GM18511 (cell line): ENCODE results near the gene TRIM43B.
"Not testable (repeated sequence)": the region's sequence is repeated elsewhere in the genome, so short reads cannot be mapped to it uniquely, and the experiment has no call there.

Experiments
- ATAC-seq: cut with Tn5 transposase; IDR thresholded peaks from one replicate; pipeline ENCODE4 v1.9.1; 2021; ENCODE audit warnings: mild to moderate bottlenecking, moderate library complexity; ENCODE audit not compliant: unreplicated experiment

TRIM43B gene

DNA sequence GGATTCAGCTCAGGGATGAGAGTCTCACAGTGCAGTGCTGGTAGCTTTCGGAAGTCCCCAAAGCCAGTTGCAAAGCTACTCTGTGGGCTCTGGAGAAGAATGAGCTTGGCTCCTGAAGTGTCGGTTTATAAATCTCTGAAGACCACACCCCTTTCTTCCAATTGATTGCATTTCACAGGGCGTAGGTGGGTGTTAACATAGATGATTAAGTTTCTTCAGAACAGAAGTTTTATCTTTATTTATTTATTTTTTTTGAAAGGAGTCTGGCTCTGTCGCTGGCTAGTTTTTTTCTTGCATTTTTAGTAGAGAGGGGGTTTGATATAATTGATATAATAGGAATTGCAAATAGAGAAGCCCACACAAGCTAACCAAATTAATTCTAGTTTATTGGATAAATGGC lies at the start of gene TRIM43B:
Gene TRIM43B, minus strand, starts transcription at position 101 of the 400 bp plus-strand sequence. CDS start 2,040 bp downstream, outside the sequence.
- ATAC-seq, result not testable (repeated sequence)

DNA sequence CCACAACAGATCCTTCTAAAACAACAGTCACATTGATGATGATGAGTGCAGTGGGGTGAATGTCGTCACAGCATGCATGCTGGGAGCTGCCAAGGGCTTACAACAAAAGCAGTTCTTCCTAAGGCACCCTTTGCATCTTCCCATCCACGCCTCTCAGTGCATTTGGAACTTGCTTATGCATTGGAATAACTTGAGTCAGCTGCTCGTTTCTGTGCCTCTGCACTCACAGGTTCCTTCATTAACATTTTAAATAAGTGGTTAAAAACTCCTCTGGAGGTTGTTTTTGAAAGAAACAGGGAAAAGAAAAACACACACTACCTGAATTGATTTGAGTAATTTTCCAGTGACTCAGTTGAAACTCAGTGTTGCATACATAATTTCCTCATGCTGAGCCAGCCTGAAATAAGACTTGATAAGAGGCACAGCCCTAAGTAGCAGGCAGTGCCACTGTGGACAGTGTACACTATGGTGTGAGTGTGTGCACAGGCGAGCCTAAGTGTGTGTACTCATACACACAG lies 46.8 kb upstream of the TRIM43B start:
- peak; percentile 9 for ATAC-seq

DNA sequence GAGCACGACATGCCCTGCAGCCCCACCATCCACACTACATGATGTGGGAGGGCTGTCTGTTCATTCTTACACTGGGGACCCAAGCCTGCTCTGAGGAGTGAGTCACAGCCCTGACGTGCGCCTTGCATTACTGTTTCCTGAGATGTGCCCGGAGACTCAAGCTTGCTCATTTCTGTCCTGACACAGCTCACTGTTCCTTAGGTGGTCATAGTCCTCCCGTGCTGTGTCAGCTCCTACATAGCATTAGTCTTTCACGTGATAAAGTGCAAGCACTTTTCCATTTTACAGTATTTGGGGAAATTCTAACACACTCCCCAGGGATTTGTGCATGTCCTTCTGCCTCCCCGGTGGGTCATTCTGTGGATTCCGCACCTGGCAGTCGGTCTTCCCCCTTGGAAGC lies 46.2 kb upstream of the TRIM43B start:
- peak; percentile 58 for ATAC-seq

DNA sequence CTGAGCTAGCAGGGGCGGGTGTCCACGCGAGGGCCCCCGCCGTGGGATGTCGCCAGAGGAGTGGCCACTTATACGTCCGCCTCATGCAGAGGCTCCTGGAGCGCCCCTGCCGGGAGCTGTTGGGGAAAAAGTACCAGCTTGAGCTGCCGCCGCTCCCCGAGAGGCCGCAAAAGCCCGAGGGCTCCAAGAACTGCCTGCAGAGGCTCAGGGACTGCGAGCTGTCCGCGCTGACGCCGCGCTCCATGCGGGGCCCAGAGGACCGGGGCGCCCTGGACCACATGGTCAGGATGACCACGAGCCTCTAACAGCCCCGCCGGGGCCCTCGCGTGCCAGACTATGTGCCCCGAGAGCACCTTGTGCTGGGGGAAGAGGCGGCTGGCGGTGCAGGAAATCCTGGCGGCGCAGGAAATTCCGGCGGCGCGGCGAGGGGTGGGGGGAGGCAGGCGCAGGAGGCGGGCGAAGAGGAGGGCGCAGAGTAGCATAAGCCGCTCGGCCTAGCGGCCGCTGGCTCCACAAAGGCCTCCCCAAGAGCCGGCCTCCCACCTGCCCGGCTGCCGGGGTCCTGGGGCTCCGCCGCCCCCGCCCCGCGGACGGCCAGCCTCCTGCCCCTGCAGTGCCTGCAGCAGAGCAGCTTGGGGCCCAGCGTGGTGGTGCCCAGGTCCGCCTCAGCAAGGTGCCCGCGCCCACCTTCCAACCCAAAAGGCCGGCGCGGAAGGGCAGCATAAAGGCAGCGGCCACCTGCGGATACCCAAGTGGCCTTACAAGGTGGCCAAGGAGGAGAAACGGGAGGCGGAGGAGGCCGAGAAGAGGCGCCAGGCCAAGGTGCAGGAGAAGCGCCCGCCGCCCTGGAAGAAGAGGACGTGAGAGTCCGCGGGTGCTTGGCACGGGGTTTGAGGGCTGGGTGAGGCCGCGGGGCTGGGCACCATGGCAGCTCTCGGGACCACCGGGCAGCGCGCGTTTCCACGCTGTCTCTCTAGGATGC lies 42.1 kb upstream of the TRIM43B start:
- peak; percentile 76 for ATAC-seq

DNA sequence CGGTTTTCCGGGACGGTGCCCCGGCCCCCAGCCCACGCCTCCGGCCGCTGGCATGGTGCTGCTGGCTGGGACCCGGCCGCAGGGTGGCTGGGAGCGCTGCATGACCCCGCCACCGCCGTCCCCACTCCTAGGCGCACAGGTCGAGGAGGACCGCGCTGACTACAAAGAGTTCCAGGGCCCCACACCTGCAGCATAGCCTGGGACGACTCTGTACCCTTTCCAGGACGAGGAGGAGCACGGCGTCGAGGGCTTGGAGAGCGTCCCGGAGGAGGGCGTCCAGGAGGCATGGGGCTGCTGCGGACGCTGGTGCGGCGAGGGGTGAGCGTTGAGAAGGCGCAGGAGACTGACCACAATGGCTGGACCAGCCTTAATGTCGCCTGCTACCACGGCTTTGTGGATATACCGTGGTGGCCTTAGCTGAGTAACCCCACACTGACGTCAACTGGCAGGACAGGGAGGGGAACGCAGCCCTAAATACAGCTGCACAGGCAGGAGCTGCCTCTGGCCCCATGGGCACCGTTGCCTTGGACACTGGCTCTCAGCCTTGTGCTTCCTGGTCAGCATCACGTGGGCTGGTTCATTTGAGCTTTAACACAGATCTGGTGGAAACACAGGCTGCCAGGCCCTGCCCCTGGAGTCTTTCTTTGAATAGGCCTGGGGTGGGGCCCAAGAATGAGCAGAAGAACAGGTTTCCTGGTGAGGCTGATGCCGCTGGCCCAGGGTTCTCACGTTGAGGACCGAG lies 40.9 kb upstream of the TRIM43B start:
- ATAC-seq, result no peak

DNA sequence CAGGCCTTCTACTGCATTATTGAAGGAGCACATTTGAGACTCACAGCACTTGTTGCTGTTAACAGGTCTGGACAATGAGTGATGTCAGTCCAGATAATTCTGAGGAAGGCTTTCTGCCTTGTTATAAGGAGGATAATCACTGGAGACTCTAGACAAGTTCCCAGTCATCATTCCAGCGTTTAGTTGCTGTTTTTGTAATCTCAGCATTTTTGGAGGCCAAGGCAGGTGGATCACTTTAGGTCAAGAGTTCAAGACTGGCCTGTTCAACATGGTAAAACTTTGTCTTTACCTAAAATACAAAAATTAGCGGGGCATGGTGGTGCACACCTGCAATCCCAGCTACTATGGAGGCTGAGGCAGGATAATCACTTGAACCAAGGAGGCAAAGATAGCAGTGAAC lies 39.6 kb upstream of the TRIM43B start:
- no peak for ATAC-seq

DNA sequence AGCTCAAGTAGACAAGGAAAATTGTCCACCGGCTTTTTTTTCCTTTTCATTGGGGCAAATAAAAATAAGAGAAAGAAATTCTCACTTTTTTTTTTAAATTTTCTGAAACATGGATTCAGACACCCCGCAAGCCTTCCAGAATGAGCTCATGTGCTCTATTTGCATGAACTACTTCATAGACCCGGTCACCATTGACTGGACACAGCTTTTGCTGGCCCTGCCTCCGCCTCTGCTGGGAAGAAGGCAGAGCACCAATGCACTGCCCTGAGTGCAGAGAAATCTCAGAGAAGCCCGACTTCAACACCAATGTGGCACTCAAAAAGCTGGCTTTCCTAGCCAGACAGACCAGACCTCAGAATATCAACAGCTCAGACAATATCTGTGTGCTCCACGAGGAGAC lies 30.2 kb upstream of the TRIM43B start:
- no peak for ATAC-seq

DNA sequence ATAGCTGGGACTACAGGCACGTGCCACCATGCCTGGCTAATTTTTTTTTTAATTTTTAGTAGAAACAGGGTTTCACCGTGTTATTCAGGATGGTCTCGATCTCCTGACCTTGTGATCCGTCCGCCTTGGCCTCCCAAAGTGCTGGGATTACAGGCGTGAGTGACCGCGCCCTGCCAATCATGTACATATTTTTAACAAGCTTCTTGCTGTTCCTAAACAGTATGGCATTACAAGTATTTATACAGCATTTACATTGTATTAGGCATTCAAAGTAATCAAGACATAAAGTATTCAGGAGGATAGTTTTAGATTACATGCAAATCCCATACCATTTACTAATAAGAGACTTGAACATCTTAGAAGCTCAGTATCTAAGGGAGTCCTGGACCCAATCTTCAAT lies 29.7 kb upstream of the TRIM43B start:
- ATAC-seq, result not testable (repeated sequence)

DNA sequence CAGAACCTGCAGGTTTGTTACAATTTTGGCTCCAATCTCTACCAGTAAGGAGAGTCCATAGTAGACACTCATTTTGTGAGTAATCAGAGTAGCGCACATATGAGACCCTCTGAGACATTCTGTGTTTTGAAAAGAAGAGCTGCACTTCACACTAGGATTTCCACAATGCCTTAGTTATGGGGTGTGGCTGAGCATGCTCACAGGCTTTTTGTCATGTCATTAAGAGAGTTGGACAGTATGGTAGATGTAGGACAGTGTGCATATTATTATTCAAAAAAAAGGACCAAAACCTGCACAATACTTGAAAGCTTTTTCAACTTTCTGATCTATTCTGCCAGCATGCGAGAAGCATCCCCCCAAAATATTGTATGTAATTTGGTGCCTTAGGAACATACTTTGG lies 24.9 kb upstream of the TRIM43B start:
- no peak for ATAC-seq

DNA sequence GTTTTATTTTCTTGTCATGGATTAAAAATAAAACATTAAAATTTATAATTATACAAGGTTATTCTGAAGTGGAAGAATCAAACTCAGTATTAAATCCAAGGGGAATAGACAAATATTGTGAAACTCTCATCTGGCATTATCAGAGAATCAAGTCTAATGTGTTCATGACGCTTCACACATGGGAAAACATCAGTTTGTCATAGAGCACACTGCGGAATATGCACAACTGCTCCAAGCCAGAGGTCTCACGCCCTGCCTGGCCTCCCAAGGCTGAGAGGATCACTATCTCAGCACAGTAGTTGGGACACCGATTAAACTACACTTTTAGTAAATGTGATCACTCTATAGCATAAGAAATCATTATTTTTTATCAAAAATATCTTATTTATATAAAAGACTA lies 20.7 kb upstream of the TRIM43B start:
- no peak for ATAC-seq

DNA sequence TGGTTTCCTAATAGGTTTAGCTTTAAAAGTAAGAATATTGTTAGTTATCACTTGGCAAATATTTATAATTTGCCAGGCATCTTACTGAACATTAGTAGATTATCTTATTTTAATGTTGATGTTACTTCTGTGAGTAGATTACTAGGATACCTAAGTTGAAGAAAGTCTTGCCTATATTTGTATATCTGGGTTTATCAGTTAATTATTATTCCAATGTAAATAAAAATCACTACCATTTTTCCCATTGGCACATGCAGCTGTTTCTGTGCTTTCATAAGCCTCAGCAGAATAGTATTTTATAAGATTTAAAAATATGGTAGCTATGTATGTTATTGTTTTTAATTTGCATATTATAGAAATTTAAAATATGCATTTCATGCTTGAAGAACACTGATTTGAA lies 16.3 kb upstream of the TRIM43B start:
- ATAC-seq, result no peak

DNA sequence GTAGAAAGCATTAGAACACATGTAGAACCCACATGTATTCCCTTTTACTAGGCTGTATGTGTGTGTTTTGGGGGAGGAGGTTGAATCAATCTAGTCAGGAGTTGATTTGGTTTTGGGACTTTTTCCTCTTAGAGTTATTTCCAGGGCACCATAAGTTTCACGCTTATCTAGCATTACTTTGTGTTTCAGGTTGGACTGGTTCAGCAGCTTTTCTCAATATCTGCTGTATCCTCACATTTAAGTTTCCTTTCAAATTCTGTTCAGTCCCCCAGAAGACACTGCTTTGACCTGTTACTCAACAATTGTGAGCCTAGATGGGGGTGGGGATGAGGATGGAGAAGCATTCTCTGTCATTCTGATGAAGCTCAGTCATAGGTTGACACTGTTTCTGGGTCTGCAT lies 7.5 kb upstream of the TRIM43B start:
- ATAC-seq, result not testable (repeated sequence)

DNA sequence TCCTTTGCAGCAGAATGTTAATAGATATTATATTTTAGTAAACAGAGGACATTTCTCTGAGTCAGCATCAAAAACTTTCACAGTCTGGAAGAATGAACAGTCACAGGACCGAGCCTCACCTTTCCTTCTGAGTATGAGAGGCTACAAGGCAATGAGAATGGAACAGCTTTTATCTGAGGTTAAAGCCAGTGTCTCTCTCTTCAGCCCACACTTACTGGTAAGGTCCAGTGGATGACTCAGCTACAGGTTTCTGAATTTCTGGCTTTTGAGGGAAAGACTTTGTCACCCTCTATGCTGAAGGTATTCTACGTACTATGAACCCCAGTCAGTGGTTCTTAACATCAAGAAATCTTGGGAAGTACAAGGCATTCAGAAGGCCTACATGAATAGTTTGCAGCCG lies 9.5 kb downstream of the TRIM43B start:
- not testable (repeated sequence) for ATAC-seq

DNA sequence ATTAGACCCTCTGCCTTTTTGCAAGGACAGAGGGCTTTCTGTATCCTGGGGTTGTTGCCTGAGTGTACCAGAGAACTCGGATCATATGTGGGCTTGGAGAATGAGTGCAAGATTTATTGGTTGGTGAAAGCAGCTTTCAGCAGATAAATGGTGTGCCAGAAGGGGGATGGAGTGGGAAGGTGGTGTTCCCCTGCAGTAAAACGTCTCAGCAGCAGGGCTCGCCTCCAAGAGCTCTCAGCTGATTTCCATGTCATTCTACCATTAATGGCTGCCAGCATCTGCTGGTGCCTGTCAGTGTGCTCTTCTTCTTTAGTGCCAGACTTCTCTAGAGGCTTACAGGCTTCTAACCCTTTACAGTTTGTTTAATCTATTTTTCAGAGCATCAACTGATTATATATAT lies 16.6 kb downstream of the TRIM43B start:
- not testable (repeated sequence) for ATAC-seq

DNA sequence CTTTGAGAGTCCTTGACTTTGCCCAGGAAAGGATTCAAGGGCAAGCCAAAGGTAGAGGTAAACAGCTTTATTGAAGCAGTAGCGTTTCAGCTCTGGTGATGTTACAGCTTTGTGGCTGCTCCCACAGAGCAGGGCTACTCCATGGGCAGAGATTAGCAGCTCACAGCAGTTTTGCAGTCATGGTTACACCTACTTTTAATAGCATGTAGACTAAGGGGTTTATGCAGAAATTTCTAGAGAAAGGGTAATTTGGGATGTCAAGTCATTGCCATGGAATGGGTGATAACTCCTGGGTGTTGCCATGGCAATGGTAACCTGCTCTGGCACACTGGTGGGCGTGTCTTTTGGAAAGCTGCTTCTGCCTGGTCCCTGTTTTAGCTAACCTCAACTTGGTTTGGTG lies 18.0 kb downstream of the TRIM43B start:
- ATAC-seq, result not testable (repeated sequence)

DNA sequence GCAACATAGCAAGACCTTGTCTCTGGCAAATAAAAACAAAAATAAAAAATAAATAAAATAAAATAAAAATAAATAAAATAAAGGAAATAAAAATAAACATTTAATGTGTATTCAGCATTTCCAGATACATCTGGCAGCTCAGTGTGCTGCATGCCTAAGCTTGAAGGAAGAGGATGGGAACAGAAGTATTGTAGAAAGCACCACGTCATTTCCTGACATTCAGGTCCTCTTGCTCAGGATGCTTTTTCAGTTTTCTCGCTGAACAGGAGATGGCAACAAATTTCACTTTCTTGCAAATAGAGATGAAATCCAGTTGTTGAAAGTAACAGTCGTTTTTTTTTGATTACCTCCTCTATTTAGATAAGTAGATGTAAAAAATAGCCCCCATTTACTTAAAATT lies 21.3 kb downstream of the TRIM43B start:
- not testable (repeated sequence) for ATAC-seq

DNA sequence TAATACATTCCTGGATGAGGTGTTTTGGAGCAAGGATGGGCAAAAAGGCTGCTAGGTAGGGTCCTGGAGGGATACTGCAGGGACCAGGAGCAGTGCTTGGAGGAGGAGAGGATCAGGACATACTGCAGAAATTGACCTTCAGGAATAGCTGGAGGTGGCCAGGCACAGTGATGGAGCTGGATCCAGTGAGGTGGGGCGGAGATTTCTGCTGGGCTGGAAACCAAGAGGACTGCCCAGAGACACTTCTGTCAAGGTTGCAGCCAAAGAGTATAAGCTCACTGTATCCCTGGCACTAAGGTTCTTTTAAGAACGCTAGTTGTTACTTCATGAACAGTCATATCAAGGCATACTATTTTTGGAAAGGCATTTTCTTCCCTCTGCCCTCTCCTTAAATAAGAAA lies 39.2 kb downstream of the TRIM43B start:
- ATAC-seq, result not testable (repeated sequence)

DNA sequence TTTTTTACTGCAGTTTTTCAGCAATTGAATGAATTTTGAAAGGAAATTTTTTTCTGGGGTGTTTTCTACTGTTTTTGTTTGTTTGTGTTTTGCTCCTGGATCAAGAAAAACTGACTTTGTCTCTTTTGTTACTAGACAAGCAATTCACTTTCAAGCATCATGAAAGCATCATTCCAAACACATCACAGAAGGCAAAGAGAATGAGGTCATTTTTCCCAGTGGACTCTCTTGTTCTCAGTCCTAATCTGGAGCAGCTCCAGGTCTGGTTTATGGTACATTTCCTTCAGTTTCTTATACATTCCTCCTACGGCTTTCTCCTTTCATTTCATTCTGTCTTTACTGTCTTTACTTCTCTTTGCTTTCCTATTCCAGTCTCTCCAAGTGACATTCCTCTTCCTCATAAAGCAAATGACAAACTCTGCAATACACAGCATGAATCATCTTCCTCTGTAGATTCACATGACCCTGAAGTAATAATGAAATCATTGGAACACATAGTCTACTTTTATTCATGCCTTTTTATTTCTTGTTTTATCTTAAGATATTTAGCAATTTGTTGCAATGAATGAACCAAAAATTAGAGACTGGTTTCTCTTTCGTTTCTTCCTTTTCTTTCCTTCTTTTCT lies 42.0 kb downstream of the TRIM43B start:
- ATAC-seq, result not testable (repeated sequence)

DNA sequence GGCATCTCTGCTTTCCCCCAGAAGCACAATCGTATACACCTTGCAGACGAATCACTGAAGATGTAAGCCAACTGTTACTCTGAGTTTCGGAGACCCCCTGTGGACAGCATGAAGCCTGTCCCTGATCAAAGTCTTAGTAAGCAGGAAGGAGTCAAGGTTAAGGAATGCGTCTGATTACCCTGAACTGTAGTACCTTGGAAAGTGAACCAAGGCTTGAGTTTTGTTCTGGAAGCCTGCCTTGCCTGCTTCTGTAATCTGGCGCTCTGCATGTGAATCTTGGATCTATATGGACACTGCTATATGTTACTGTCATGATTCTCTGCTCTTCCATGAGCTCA lies 48.7 kb downstream of the TRIM43B start:
- not testable (repeated sequence) for ATAC-seq

DNA sequence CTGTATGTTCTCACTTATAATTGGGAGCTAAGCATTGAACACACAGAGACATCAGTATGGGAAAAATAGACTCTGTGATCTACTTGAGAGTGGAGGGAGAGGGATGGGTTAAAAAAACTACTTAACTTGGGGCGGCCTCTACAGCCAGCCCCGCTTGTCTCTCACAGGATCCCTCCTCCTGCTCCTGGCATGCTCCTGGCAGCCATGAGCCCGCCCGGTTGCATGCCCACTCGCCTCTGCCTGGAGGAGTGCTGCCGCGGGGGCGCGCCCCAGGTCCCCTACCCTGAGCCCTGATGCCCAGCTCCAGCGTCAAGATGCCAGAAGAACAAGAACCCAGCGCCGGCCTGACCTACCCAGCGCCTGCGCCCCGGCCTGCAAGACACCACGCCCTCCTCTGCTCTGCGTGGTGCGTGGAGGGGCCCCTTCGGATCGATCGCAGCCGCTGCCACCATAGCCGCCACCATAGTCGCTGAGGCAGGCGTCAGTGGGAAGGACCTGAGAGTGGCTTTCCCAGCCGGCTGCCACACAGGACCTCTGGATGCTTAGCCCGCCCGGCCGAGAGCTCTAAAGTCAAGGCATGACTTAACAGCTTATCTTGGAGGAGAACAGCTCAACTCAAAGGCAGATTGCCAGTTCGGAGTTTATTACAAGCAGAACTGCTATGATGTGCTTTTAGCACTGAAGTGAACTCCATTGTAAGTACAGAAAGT lies 49.2 kb downstream of the TRIM43B start:
- ATAC-seq, result not testable (repeated sequence)
